Thyroid gland (tissue), 4 donors: ENCODE data around the gene CREM.

ENCODE experiments used
- POLR2A ChIP-seq, 2 donors: fragments of 450-650 bp; IDR thresholded peaks; one replicate each; pipeline ENCODE4 v1.6.1; 2017; ENCODE audit warnings: antibody characterized with exemption in 2 of 2, mild to moderate bottlenecking in 2 of 2, moderate library complexity in 1 of 2
- TF ChIP-seq, protein P1 (sequence below), 6 experiments: fragments of 200-600 bp in 3 of 6; fragments of 450-650 bp in 3 of 6; sonication (generic) in 3 of 6; IDR thresholded peaks; one replicate each; pipeline ENCODE4 v1.5.1; 2016 to 2019; ENCODE audit warnings: antibody characterized with exemption in 6 of 6, mild to moderate bottlenecking in 2 of 6, inconsistent platforms in 1 of 6, moderate library complexity in 1 of 6

- TF ChIP-seq POLR2A (IDR thresholded peaks at IDR 0.05): no peak
- TF ChIP-seq, protein P1, sequence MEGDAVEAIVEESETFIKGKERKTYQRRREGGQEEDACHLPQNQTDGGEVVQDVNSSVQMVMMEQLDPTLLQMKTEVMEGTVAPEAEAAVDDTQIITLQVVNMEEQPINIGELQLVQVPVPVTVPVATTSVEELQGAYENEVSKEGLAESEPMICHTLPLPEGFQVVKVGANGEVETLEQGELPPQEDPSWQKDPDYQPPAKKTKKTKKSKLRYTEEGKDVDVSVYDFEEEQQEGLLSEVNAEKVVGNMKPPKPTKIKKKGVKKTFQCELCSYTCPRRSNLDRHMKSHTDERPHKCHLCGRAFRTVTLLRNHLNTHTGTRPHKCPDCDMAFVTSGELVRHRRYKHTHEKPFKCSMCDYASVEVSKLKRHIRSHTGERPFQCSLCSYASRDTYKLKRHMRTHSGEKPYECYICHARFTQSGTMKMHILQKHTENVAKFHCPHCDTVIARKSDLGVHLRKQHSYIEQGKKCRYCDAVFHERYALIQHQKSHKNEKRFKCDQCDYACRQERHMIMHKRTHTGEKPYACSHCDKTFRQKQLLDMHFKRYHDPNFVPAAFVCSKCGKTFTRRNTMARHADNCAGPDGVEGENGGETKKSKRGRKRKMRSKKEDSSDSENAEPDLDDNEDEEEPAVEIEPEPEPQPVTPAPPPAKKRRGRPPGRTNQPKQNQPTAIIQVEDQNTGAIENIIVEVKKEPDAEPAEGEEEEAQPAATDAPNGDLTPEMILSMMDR (IDR thresholded peaks at IDR 0.05): no peak
Measured at GRCh38 chr10:35194471-35194870, 67.8 kb downstream of the CREM start.
